Body of pancreas (tissue), 4 donors: Measurements from ENCODE around the gene C19orf38. TPM values are rescaled to one million over a fixed set of nuclear protein-coding genes. Genes with fewer than 3 reads are reported as not detected.
A peak's percentile ranks its signal among the peaks of the same experiment; 100 is the strongest.

Experiments used
- ATAC-seq: fragments of 150-250 bp; one replicate; pipeline ENCODE4 v1.9.1; 2016
- DNase-seq, 4 donors: peaks; one replicate each; pipeline ENCODE4 v3.0.0-alpha.2; 2019
- H3K27ac ChIP-seq, 4 donors: fragments of 200-600 bp; sonication (generic); 1 replicate in 3 of 4; 2 replicates in 1 of 4; pipeline versions ENCODE4 v1.5.1 to v1.6.1; 2016 to 2019; ENCODE audit warnings: mild to moderate bottlenecking in 1 of 4, mixed read lengths in 1 of 4, moderate library complexity in 1 of 4
- H3K27me3 ChIP-seq, 2 donors: fragments of 200-600 bp; sonication (generic); one replicate each; pipeline ENCODE4 v1.6.0; 2016; ENCODE audit warnings: mild to moderate bottlenecking in 1 of 2
- H3K36me3 ChIP-seq, 2 donors: fragments of 200-600 bp; sonication (generic); replicated peaks in 1 of 2; 2 replicates each; pipeline ENCODE4 v1.5.1; 2016; ENCODE audit warnings: low read depth in 2 of 2; ENCODE audit not compliant: insufficient read depth in 1 of 2
- H3K4me1 ChIP-seq: fragments of 200-600 bp; sonication (generic); one replicate; pipeline ENCODE4 v1.6.0; 2016
- H3K4me3 ChIP-seq, 2 donors: fragments of 200-600 bp; sonication (generic); 1 replicate in 1 of 2; 2 replicates in 1 of 2; pipeline ENCODE4 v1.5.1; 2016 to 2019
- H3K9me3 ChIP-seq, 3 donors: fragments of 200-600 bp; sonication (generic); 1 replicate in 2 of 3; 2 replicates in 1 of 3; pipeline ENCODE4 v1.5.1; 2016
- CTCF ChIP-seq, 7 experiments: fragments of 450-650 bp in 4 of 7; fragments of 200-600 bp in 3 of 7; sonication (generic) in 3 of 7; IDR thresholded peaks; one replicate each; pipeline ENCODE4 v1.5.1; 2016 to 2019; ENCODE audit warnings: antibody characterized with exemption in 7 of 7
- POLR2A ChIP-seq, 3 donors: fragments of 450-650 bp; IDR thresholded peaks; one replicate each; pipeline ENCODE4 v1.6.1; 2016; ENCODE audit warnings: antibody characterized with exemption in 3 of 3, mild to moderate bottlenecking in 2 of 3
- WGBS, 2 donors: methylation state at CpG; one replicate each; pipeline ENCODE4 v1.1.5; 2017; 5-methylcytosine and 5-hydroxymethylcytosine counted together
- intact Hi-C: fragments of 100-400 bp; cut with DNase I; formaldehyde crosslinking; loops from one replicate; pipeline ENCODE4 v1.15.1; 2023
- total RNA-seq, 2 donors: library from RNA; depleted of rRNA; stranded (reverse); fragments of >200 nt; gene quantifications; one replicate each; pipeline ENCODE4 v1.1.0, GENCODE V29; 2016

Gene C19orf38
- total RNA-seq, 2 donors from 2014 or later, result 0.52 TPM; not detected in 1

GRCh38 chr19:10819124-10820060, 28.8 kb upstream of the C19orf38 start:
- intact Hi-C loops, result no loop called here
- no peaks in the 10 kb centered on the region for H3K27me3 ChIP-seq
- H3K9me3 ChIP-seq, result no peaks in the 10 kb centered on the region
- H3K4me1 ChIP-seq, result no peaks in the 10 kb centered on the region
- H3K36me3 ChIP-seq, result peaks cover 7 to 30% of the 10 kb centered on the region in 2 donors
- no peak overlapping the region for H3K4me3 ChIP-seq
- TF ChIP-seq CTCF (IDR thresholded peaks at IDR 0.05) (no peak), POLR2A (IDR thresholded peaks at IDR 0.05) (no peak)
- 94 to 95% methylated on average over 23 to 26 of the region's 27 CpGs for WGBS, 2 donors
- H3K27ac ChIP-seq, result no peak overlapping the region
- no peak for ATAC-seq
- DNase-seq, result no peak

- 93 to 94% methylated on average over 7 of the region's 7 CpGs for WGBS, 2 donors
- Histone ChIP-seq H3K4me3 (no peak overlapping the region), H3K27me3 (no peaks in the 10 kb centered on the region), H3K4me1 (no peaks in the 10 kb centered on the region), H3K9me3 (no peaks in the 10 kb centered on the region), H3K27ac (no peak overlapping the region), H3K36me3 (peaks cover 11 to 32% of the 10 kb centered on the region in 2 donors)
- DNase-seq (no peak), ATAC-seq (no peak)
- intact Hi-C loops, result no loop called here
- TF ChIP-seq POLR2A (IDR thresholded peaks at IDR 0.05) (no peak), CTCF (IDR thresholded peaks at IDR 0.05) (peak in 4 of 7 experiments; percentile 19 to 34 (median 26))
These were observed 28.0 kb upstream of the C19orf38 start for GRCh38 chr19:10820173-10820572.

- no peak overlapping the region for H3K4me3 ChIP-seq
- DNase-seq (no peak), ATAC-seq (no peak)
- no peaks in the 10 kb centered on the region for H3K4me1 ChIP-seq
- peaks cover 16 to 39% of the 10 kb centered on the region in 2 donors for H3K36me3 ChIP-seq
- H3K27ac ChIP-seq, result no peak overlapping the region
- no peak for TF ChIP-seq CTCF (IDR thresholded peaks at IDR 0.05)
- TF ChIP-seq POLR2A (IDR thresholded peaks at IDR 0.05), result no peak
- intact Hi-C loops, result no loop called here
- no peaks in the 10 kb centered on the region for H3K27me3 ChIP-seq
- no peaks in the 10 kb centered on the region for H3K9me3 ChIP-seq
- 91 to 100% methylated on average over 1 to 11 of the region's 12 CpGs for WGBS, 2 donors
These were observed 24.5 kb upstream of the C19orf38 start for GRCh38 chr19:10823690-10824089.

- Histone ChIP-seq H3K27ac (no peak overlapping the region), H3K4me3 (no peak overlapping the region), H3K27me3 (no peaks in the 10 kb centered on the region), H3K36me3 (peaks cover 16 to 41% of the 10 kb centered on the region in 2 donors), H3K4me1 (no peaks in the 10 kb centered on the region), H3K9me3 (no peaks in the 10 kb centered on the region)
- ATAC-seq (no peak), DNase-seq (no peak)
- intact Hi-C loops, result no loop called here
- WGBS, 2 donors, result 87 to 88% methylated on average over 5 to 7 of the region's 7 CpGs
- no peak for TF ChIP-seq CTCF (IDR thresholded peaks at IDR 0.05)
- no peak for TF ChIP-seq POLR2A (IDR thresholded peaks at IDR 0.05)
These were observed 22.0 kb upstream of the C19orf38 start for GRCh38 chr19:10826231-10826630.
